Loucy (cell line): ENCODE results near the gene KPNB1.
A peak's percentile ranks its signal among the peaks of the same experiment; 100 is the strongest.

Experiments
- H2AFZ ChIP-seq: fragments of 200-600 bp; sonication (generic); 2 replicates; pipeline ENCODE4 v1.6.0; 2016; ENCODE audit warnings: antibody characterized with exemption, mild to moderate bottlenecking, low read length, moderate library complexity
- H3F3A ChIP-seq: fragments of 200-600 bp; 2 replicates; pipeline ENCODE4 v1.6.0; 2016; ENCODE audit warnings: antibody characterized with exemption, low read depth, mild to moderate bottlenecking
- H3K27me3 ChIP-seq: fragments of 200-600 bp; sonication (generic); 2 replicates; pipeline ENCODE4 v1.6.1; 2014; ENCODE audit warnings: low read length, mild to moderate bottlenecking; ENCODE audit not compliant: insufficient read depth, poor library complexity, severe bottlenecking
- H3K36me3 ChIP-seq: fragments of 200-600 bp; sonication (generic); 2 replicates; pipeline ENCODE4 v1.6.1; 2016; ENCODE audit warnings: low read length; ENCODE audit not compliant: insufficient read depth
- H3K4me1 ChIP-seq: fragments of 200-600 bp; sonication (generic); 2 replicates; pipeline ENCODE4 v1.5.1; 2014; ENCODE audit warnings: low read length, mild to moderate bottlenecking; ENCODE audit not compliant: insufficient read depth, poor library complexity, severe bottlenecking
- H3K4me2 ChIP-seq: fragments of 200-600 bp; sonication (generic); 2 replicates; pipeline ENCODE4 v1.6.0; 2014; ENCODE audit warnings: antibody characterized with exemption, low read length, low read depth, mild to moderate bottlenecking; ENCODE audit not compliant: poor library complexity, severe bottlenecking
- H3K4me3 ChIP-seq: fragments of 200-600 bp; sonication (generic); 2 replicates; pipeline ENCODE4 v1.5.1; 2014; ENCODE audit warnings: low read length, mild to moderate bottlenecking, mixed read lengths; ENCODE audit not compliant: poor library complexity, severe bottlenecking
- H3K79me2 ChIP-seq: fragments of 200-600 bp; sonication (generic); 2 replicates; pipeline ENCODE4 v1.6.1; 2014; ENCODE audit warnings: low read length; ENCODE audit not compliant: insufficient read depth
- H3K9ac ChIP-seq: fragments of 200-600 bp; sonication (generic); 2 replicates; pipeline ENCODE4 v1.6.0; 2014; ENCODE audit warnings: mild to moderate bottlenecking, low read depth, low read length, moderate library complexity; ENCODE audit not compliant: poor library complexity, severe bottlenecking
- H3K9me2 ChIP-seq: fragments of 200-600 bp; sonication (generic); replicated peaks from 2 replicates; pipeline ENCODE4 v1.6.1; 2016; ENCODE audit warnings: low read depth, low read length, mixed read lengths
- H3K9me3 ChIP-seq: fragments of 200-600 bp; sonication (generic); 2 replicates; pipeline ENCODE4 v1.6.1; 2014; ENCODE audit warnings: mild to moderate bottlenecking, antibody characterized with exemption, low read length, low read depth; ENCODE audit not compliant: insufficient read depth
- H4K20me1 ChIP-seq: fragments of 200-600 bp; sonication (generic); 2 replicates; pipeline ENCODE4 v1.6.0; 2014; ENCODE audit warnings: antibody characterized with exemption, low read length, mild to moderate bottlenecking; ENCODE audit not compliant: insufficient read depth, poor library complexity, severe bottlenecking
- EZH2phosphoT487 ChIP-seq: fragments of 200-600 bp; IDR thresholded peaks from 2 replicates; pipeline ENCODE4 v1.6.1; 2018; ENCODE audit warnings: antibody characterized with exemption, mild to moderate bottlenecking, moderate library complexity, borderline replicate concordance
- TF ChIP-seq, protein P1 (sequence below): fragments of 200-600 bp; sonication (generic); conservative IDR thresholded peaks from 2 replicates; pipeline ENCODE4 v1.5.1; 2014; ENCODE audit warnings: mild to moderate bottlenecking, antibody characterized with exemption, low read length

The KPNB1 gene

DNA sequence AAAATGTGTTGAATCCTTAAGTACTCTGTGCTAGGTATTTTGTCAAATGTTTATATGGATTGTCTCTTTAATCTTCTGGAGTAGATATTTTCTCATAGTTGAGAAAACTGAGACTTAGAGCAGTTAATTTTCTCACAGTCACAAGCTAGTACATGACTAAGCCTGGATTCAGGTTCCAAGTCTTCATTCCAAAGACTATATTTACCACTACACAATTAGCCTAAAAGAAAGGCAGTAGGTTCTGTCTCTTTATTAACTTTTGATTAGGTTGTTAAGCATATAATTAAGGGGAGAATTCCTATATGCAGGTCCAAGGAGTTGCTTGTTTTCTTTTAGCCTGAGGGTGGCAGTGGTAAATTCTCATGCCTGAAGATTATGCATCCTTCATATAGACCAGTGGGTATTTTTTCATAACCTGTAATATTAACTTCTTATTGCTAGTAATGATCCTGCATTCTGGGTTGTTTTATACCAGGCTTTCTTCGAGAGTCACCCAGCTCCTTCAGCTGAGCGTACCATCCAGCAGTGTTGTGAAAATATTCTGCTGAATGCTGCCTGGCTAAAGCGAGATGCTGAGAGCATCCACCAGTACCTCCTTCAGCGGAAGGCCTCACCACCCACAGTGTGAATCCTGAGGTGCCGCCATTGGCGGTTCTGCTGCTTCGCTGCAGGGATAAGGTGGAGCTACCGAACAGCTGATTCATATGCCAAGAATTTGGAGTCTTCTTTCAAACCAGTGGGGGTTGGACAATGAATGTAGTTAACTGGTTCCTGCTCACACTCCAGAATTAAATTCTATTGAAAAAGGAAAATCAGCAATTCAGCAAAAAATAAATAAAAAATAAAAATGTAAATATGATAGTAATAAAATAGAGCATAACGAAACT lies 28.2 kb upstream of the KPNB1 start:
- no peak overlapping the region for H3K4me2 ChIP-seq
- H4K20me1 ChIP-seq = no peaks in the 10 kb centered on the region
- peaks cover 65% of the 10 kb centered on the region; the same call in 1 of the 2 replicates for H3K36me3 ChIP-seq
- H3K27me3 ChIP-seq = no peaks in the 10 kb centered on the region
- H3K9me3 ChIP-seq = no peaks in the 10 kb centered on the region
- no peaks in the 10 kb centered on the region for H3F3A ChIP-seq
- H3K9me2 ChIP-seq = no peaks in the 10 kb centered on the region
- no peaks in the 10 kb centered on the region for H3K79me2 ChIP-seq
- peaks cover 14% of the 10 kb centered on the region for H3K4me1 ChIP-seq
- no peak overlapping the region for H3K9ac ChIP-seq
- TF ChIP-seq, protein P1, sequence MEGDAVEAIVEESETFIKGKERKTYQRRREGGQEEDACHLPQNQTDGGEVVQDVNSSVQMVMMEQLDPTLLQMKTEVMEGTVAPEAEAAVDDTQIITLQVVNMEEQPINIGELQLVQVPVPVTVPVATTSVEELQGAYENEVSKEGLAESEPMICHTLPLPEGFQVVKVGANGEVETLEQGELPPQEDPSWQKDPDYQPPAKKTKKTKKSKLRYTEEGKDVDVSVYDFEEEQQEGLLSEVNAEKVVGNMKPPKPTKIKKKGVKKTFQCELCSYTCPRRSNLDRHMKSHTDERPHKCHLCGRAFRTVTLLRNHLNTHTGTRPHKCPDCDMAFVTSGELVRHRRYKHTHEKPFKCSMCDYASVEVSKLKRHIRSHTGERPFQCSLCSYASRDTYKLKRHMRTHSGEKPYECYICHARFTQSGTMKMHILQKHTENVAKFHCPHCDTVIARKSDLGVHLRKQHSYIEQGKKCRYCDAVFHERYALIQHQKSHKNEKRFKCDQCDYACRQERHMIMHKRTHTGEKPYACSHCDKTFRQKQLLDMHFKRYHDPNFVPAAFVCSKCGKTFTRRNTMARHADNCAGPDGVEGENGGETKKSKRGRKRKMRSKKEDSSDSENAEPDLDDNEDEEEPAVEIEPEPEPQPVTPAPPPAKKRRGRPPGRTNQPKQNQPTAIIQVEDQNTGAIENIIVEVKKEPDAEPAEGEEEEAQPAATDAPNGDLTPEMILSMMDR = peak; percentile 54
- no peak for TF ChIP-seq EZH2phosphoT487
- no peak overlapping the region for H2AFZ ChIP-seq
- H3K4me3 ChIP-seq = no peak overlapping the region

DNA sequence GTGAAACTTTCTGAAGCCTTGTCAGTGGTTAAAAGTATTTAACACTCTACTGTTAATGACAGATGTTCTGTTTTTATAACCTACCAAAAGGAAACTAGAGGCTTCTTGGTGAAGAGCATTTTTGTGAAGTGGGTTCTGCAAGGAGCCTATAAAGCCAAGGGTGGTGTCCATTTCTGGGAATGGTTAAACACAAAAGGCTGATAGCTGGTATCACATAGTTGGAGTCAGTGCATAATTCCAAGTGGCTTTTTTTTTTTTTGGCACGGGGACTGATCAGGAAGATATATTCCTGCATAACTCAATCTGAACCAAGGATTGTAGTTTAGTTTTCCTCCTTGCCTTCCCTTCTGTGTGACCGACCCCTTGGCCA lies 27.6 kb upstream of the KPNB1 start:
- no peak for TF ChIP-seq EZH2phosphoT487
- TF ChIP-seq, protein P1 = no peak
- H4K20me1 ChIP-seq = no peaks in the 10 kb centered on the region
- H3K4me2 ChIP-seq = no peak overlapping the region
- no peaks in the 10 kb centered on the region for H3K9me3 ChIP-seq
- H2AFZ ChIP-seq = no peak overlapping the region
- H3K4me1 ChIP-seq = peaks cover 14% of the 10 kb centered on the region
- H3K9me2 ChIP-seq = no peaks in the 10 kb centered on the region
- no peaks in the 10 kb centered on the region for H3K27me3 ChIP-seq
- H3K36me3 ChIP-seq = peaks cover 61% of the 10 kb centered on the region; the same call in 1 of the 2 replicates
- no peaks in the 10 kb centered on the region for H3F3A ChIP-seq
- no peaks in the 10 kb centered on the region for H3K79me2 ChIP-seq
- H3K4me3 ChIP-seq = no peak overlapping the region
- no peak overlapping the region for H3K9ac ChIP-seq

DNA sequence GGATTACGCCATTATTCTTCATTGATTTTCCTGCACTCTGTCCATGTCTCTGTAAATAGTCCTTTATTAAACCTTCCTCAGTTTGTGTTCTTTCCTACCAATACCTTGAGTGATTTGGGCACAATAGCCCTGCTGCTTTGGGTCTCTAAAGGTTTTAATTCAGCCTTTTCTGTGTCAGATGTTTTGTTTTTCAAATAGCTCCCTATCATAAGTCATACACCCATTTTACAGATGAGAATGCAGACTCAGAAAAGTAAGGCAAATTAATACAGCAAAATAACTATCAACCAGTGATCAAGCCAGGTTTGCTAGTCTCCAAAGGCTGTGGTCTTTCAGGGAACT lies 25.0 kb upstream of the KPNB1 start:
- Histone ChIP-seq H3K4me2 (no peak overlapping the region), H3K4me1 (peaks cover 14% of the 10 kb centered on the region), H3K36me3 (peaks cover 38% of the 10 kb centered on the region; the same call in 1 of the 2 replicates), H3K4me3 (no peak overlapping the region), H4K20me1 (no peaks in the 10 kb centered on the region), H2AFZ (no peak overlapping the region), H3K9ac (no peak overlapping the region), H3K9me2 (no peaks in the 10 kb centered on the region), H3F3A (no peaks in the 10 kb centered on the region), H3K27me3 (no peaks in the 10 kb centered on the region), H3K79me2 (no peaks in the 10 kb centered on the region), H3K9me3 (no peaks in the 10 kb centered on the region)
- TF ChIP-seq, protein P1 = no peak
- no peak for TF ChIP-seq EZH2phosphoT487
